ENCODE data around the gene TWIST2.

GRCh38 chr2:238818561-238818960, 29.3 kb upstream of the TWIST2 start:
- no peak for TF ChIP-seq CTCF (IDR thresholded peaks at IDR 0.05; ENCODE audit: insufficient read depth, low read length)
- TF ChIP-seq POLR2AphosphoS5 (IDR thresholded peaks at IDR 0.05; ENCODE audit: low read depth), result no peak
- no peak for TF ChIP-seq GABPA (IDR thresholded peaks at IDR 0.05; ENCODE audit: low read depth)
- TF ChIP-seq REST (IDR thresholded peaks at IDR 0.05; ENCODE audit: insufficient replicate concordance, low read depth), result no peak
- TF ChIP-seq SPI1 (IDR thresholded peaks at IDR 0.05; ENCODE audit: borderline replicate concordance, low read depth), result no peak

Measured in HL-60 (cell line).